Prostate gland (tissue), 2 donors: ENCODE measurements around the gene ITIH3.

ENCODE experiments used
- CTCF ChIP-seq, 4 experiments: fragments of 200-600 bp in 2 of 4; fragments of 450-650 bp in 2 of 4; sonication (generic) in 2 of 4; IDR thresholded peaks; 1 replicate in 3 of 4; 2 replicates in 1 of 4; pipeline ENCODE4 v1.5.1; 2016 to 2019; ENCODE audit warnings: antibody characterized with exemption in 4 of 4, mild to moderate bottlenecking in 2 of 4, moderate library complexity in 2 of 4
- POLR2AphosphoS5 ChIP-seq: sonication (generic); formaldehyde crosslinking; IDR thresholded peaks from one replicate; pipeline ENCODE4 v1.6.1; 2017; ENCODE audit warnings: antibody characterized with exemption

- no peak for TF ChIP-seq CTCF (IDR thresholded peaks at IDR 0.05)
- no peak for TF ChIP-seq POLR2AphosphoS5
These were observed 6.6 kb upstream of the ITIH3 start for GRCh38 chr3:52787672-52788625.
